Testis (tissue), 2 donors: ENCODE data around the gene METTL16.

Experiments
- POLR2A ChIP-seq: fragments of 450-650 bp; IDR thresholded peaks from one replicate; pipeline ENCODE4 v1.6.1; 2017; ENCODE audit warnings: antibody characterized with exemption, mild to moderate bottlenecking, moderate library complexity
- TF ChIP-seq, protein P1 (sequence below), 3 experiments: fragments of 450-650 bp in 2 of 3; fragments of 200-600 bp in 1 of 3; sonication (generic) in 1 of 3; IDR thresholded peaks; one replicate each; pipeline ENCODE4 v1.5.1; 2016 to 2019; ENCODE audit warnings: antibody characterized with exemption in 3 of 3, mild to moderate bottlenecking in 2 of 3, moderate library complexity in 1 of 3

GRCh38 chr17:2517539-2517938 lies 5.9 kb upstream of the METTL16 start:
- TF ChIP-seq, protein P1, sequence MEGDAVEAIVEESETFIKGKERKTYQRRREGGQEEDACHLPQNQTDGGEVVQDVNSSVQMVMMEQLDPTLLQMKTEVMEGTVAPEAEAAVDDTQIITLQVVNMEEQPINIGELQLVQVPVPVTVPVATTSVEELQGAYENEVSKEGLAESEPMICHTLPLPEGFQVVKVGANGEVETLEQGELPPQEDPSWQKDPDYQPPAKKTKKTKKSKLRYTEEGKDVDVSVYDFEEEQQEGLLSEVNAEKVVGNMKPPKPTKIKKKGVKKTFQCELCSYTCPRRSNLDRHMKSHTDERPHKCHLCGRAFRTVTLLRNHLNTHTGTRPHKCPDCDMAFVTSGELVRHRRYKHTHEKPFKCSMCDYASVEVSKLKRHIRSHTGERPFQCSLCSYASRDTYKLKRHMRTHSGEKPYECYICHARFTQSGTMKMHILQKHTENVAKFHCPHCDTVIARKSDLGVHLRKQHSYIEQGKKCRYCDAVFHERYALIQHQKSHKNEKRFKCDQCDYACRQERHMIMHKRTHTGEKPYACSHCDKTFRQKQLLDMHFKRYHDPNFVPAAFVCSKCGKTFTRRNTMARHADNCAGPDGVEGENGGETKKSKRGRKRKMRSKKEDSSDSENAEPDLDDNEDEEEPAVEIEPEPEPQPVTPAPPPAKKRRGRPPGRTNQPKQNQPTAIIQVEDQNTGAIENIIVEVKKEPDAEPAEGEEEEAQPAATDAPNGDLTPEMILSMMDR (IDR thresholded peaks at IDR 0.05) = no peak
- no peak for TF ChIP-seq POLR2A
